ENCODE data around the gene RAPGEF4.

- TF ChIP-seq CTCF (IDR thresholded peaks at IDR 0.05) (no peak), POLR2A (IDR thresholded peaks at IDR 0.05) (no peak)
Observed at GRCh38 chr2:173092844-173093402, 357.3 kb downstream of the RAPGEF4 start.

All from Peyer's patch (tissue), 4 donors.